ENCODE data around the gene OGFR. TPM values are rescaled to one million over a fixed set of nuclear protein-coding genes. Genes with fewer than 3 reads are reported as not detected.

OGFR gene
- polyA plus RNA-seq, 3 donors: 47.8 to 114 (median 79.3) TPM

DNA sequence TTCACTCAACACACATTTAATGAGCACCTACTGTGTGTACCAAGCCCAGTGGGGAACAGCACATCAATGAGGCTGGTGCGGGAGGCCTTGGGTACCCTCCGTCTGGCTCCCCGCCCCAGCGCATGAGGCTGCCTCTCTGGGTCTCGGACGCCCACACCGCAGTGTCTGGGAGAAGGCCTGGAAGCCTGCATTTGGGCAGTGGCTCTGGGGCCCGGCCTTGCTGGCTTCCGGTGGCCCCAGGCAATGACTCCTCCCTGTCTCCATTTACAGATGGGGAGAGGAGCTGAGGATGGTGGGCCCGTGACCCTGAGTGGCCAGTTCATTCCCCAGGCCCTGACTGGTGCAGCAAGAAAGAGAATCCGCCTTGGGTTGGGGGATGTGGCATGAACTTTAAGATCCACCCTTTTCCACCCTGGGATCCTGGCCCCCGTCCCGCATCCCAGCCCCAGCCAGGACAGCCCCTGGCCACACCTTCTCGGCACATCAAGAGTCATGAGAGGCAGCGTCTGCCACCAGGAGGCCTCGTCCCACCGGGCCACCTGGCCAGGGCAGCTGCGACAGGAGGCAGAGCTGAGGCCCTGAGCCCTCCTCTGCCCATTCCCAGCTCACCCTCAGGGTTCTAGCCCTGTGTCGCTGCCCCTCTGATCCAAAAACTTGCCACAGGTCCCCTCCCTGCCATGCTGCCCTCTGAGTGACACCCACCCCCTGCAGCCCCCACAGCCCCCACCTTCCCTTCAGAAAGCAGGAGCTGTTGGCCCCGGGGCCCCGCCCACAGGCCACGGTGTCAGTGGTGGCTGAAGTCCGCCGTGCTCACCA, 25.8 kb upstream of the OGFR start:
- Mint-ChIP-seq H3K27ac (no peak overlapping the region), H3K9me3 (peaks cover 0 to 5% (median 2%) of the 10 kb centered on the region in 7 donors), H3K36me3 (no peaks in the 10 kb centered on the region), H3K4me1 (peaks cover 42% of the 10 kb centered on the region), H3K4me3 (no peak overlapping the region), H3K27me3 (ENCODE audit: low read depth in 3 of 3) (peaks cover 0 to 6% (median 2%) of the 10 kb centered on the region in 3 donors)
- Histone ChIP-seq H3K27ac (ENCODE audit: low read depth in 1 of 2, low read length in 2 of 2) (no peak overlapping the region), H3K4me1 (ENCODE audit: control insufficient read depth in 1 of 2, insufficient read depth in 2 of 2, low read length in 2 of 2) (peaks cover 36 to 39% of the 10 kb centered on the region in 2 donors), H3K4me3 (replicated peaks in 1 of 3; ENCODE audit: low read depth in 2 of 3, low read length in 3 of 3) (no peak overlapping the region), H3K27me3 (ENCODE audit: control insufficient read depth in 2 of 2, insufficient read depth in 2 of 2, low read length in 2 of 2) (no peaks in the 10 kb centered on the region), H4K20me1 (ENCODE audit: insufficient read depth, low read length) (no peaks in the 10 kb centered on the region), H3K9me3 (replicated peaks in 1 of 2; ENCODE audit: control insufficient read depth in 1 of 2, insufficient read depth in 1 of 2, low read length in 2 of 2) (no peaks in the 10 kb centered on the region), H3K4me2 (replicated peaks; ENCODE audit: extremely low read depth, low read length, poor library complexity, severe bottlenecking) (no peak overlapping the region), H2AFZ (ENCODE audit: insufficient read depth, low read depth, low read length, poor library complexity, severe bottlenecking) (no peak overlapping the region), H3K36me3 (replicated peaks in 1 of 2; ENCODE audit: control insufficient read depth in 1 of 2, insufficient read depth in 2 of 2, low read length in 2 of 2) (no peaks in the 10 kb centered on the region), H3K79me2 (ENCODE audit: insufficient read depth, low read length) (no peaks in the 10 kb centered on the region), H3K9ac (ENCODE audit: insufficient read depth, low read length, poor library complexity, severe bottlenecking) (no peak overlapping the region)
- intact Hi-C loops (cut with micrococcal nuclease): no loop called here
- 84% methylated on average over 13 of the region's 24 CpGs for WGBS (ENCODE audit: insufficient coverage)
- no peak for DNase-seq
- TF ChIP-seq, protein P1, sequence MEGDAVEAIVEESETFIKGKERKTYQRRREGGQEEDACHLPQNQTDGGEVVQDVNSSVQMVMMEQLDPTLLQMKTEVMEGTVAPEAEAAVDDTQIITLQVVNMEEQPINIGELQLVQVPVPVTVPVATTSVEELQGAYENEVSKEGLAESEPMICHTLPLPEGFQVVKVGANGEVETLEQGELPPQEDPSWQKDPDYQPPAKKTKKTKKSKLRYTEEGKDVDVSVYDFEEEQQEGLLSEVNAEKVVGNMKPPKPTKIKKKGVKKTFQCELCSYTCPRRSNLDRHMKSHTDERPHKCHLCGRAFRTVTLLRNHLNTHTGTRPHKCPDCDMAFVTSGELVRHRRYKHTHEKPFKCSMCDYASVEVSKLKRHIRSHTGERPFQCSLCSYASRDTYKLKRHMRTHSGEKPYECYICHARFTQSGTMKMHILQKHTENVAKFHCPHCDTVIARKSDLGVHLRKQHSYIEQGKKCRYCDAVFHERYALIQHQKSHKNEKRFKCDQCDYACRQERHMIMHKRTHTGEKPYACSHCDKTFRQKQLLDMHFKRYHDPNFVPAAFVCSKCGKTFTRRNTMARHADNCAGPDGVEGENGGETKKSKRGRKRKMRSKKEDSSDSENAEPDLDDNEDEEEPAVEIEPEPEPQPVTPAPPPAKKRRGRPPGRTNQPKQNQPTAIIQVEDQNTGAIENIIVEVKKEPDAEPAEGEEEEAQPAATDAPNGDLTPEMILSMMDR (IDR thresholded peaks at IDR 0.05): no peak

DNA sequence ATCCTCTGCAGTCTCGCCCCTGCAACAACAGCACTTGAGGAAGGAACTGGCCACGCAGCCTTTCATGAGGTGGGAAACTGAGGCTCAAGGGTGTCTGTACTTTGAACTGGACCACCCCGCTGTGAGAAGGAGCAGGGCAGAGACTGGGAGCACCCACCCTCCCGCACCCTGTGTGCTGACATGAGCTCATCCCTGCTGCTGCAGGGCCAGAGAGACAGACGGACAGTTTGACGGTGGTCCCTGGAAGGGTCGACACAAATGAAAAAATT, 25.3 kb upstream of the OGFR start:
- WGBS (ENCODE audit: insufficient coverage): 89% methylated on average over 3 of the region's 7 CpGs
- intact Hi-C loops (cut with micrococcal nuclease): no loop called here
- H4K20me1 ChIP-seq (ENCODE audit: insufficient read depth, low read length): no peaks in the 10 kb centered on the region
- Mint-ChIP-seq H3K4me1 (peaks cover 39% of the 10 kb centered on the region), H3K4me3 (no peak overlapping the region), H3K27ac (no peak overlapping the region), H3K9me3 (peaks cover 0 to 5% (median 2%) of the 10 kb centered on the region in 7 donors), H3K36me3 (no peaks in the 10 kb centered on the region), H3K27me3 (ENCODE audit: low read depth in 3 of 3) (peaks cover 0 to 5% (median 2%) of the 10 kb centered on the region in 3 donors)
- TF ChIP-seq, protein P1 (IDR thresholded peaks at IDR 0.05): no peak
- H3K27ac ChIP-seq (ENCODE audit: low read depth in 1 of 2, low read length in 2 of 2): no peak overlapping the region
- no peak overlapping the region for H3K4me3 ChIP-seq (replicated peaks in 1 of 3; ENCODE audit: low read depth in 2 of 3, low read length in 3 of 3)
- H3K27me3 ChIP-seq (ENCODE audit: control insufficient read depth in 2 of 2, insufficient read depth in 2 of 2, low read length in 2 of 2): no peaks in the 10 kb centered on the region
- no peak overlapping the region for H3K4me2 ChIP-seq (replicated peaks; ENCODE audit: extremely low read depth, low read length, poor library complexity, severe bottlenecking)
- H3K9ac ChIP-seq (ENCODE audit: insufficient read depth, low read length, poor library complexity, severe bottlenecking): no peak overlapping the region
- DNase-seq: no peak
- H3K36me3 ChIP-seq (replicated peaks in 1 of 2; ENCODE audit: control insufficient read depth in 1 of 2, insufficient read depth in 2 of 2, low read length in 2 of 2): no peaks in the 10 kb centered on the region
- no peaks in the 10 kb centered on the region for H3K79me2 ChIP-seq (ENCODE audit: insufficient read depth, low read length)
- peaks cover 34 to 35% of the 10 kb centered on the region in 2 donors for H3K4me1 ChIP-seq (ENCODE audit: control insufficient read depth in 1 of 2, insufficient read depth in 2 of 2, low read length in 2 of 2)
- no peaks in the 10 kb centered on the region for H3K9me3 ChIP-seq (replicated peaks in 1 of 2; ENCODE audit: control insufficient read depth in 1 of 2, insufficient read depth in 1 of 2, low read length in 2 of 2)
- H2AFZ ChIP-seq (ENCODE audit: insufficient read depth, low read depth, low read length, poor library complexity, severe bottlenecking): no peak overlapping the region
